Neural cell (in vitro differentiated cells): ENCODE measurements around the gene ROR2. TPM values are rescaled to one million over a fixed set of nuclear protein-coding genes. Genes with fewer than 3 reads are reported as not detected.

Source experiments
- H2AFZ ChIP-seq: fragments of 200-600, 300-800 bp; sonication (generic), shearing (Covaris generic); 2 replicates; pipeline ENCODE4 v1.6.0; 2014; ENCODE audit warnings: low read depth, mild to moderate bottlenecking, antibody characterized with exemption, low read length, moderate library complexity
- H3F3A ChIP-seq: fragments of 200-600 bp; shearing (Covaris generic); 2 replicates; pipeline ENCODE4 v1.6.1; 2016; ENCODE audit warnings: mild to moderate bottlenecking, moderate library complexity, mixed read lengths, antibody characterized with exemption, low read length; ENCODE audit not compliant: insufficient read depth, poor library complexity, severe bottlenecking
- H3K27ac ChIP-seq: fragments of 200-600, 300-800 bp; sonication (generic), shearing (Covaris generic); 2 replicates; pipeline ENCODE4 v1.5.1; 2014; ENCODE audit warnings: mild to moderate bottlenecking, low read length, moderate library complexity
- H3K27me3 ChIP-seq: fragments of 300-800, 200-600 bp; sonication (generic), shearing (Covaris generic); 2 replicates; pipeline ENCODE4 v1.6.0; 2014; ENCODE audit warnings: mild to moderate bottlenecking, low read depth, low read length, moderate library complexity; ENCODE audit not compliant: insufficient read depth
- H3K36me3 ChIP-seq: fragments of 300-800, 200-600 bp; sonication (generic), shearing (Covaris generic); 2 replicates; pipeline ENCODE4 v1.5.1; 2014; ENCODE audit warnings: mild to moderate bottlenecking, antibody characterized with exemption, low read length, moderate library complexity; ENCODE audit not compliant: insufficient read depth
- H3K4me2 ChIP-seq: fragments of 300-800, 200-600 bp; sonication (generic), shearing (Covaris generic); 2 replicates; pipeline ENCODE4 v1.6.0; 2014; ENCODE audit warnings: mild to moderate bottlenecking, low read length
- H3K4me3 ChIP-seq: fragments of 300-800, 200-600 bp; sonication (generic), shearing (Covaris generic); 2 replicates; pipeline ENCODE4 v1.5.1; 2014; ENCODE audit warnings: mild to moderate bottlenecking, low read length, moderate library complexity
- H3K79me2 ChIP-seq: fragments of 200-600 bp; shearing (Covaris generic); replicated peaks from 2 replicates; pipeline ENCODE4 v1.6.0; 2014; ENCODE audit warnings: mild to moderate bottlenecking, low read length, moderate library complexity; ENCODE audit not compliant: insufficient read depth
- H3K9ac ChIP-seq: fragments of 300-800, 200-600 bp; sonication (generic), shearing (Covaris generic); 2 replicates; pipeline ENCODE4 v1.6.1; 2016; ENCODE audit warnings: mild to moderate bottlenecking, low read length, mixed read lengths
- H3K9me2 ChIP-seq: fragments of 200-600 bp; shearing (Covaris generic); 2 replicates; pipeline ENCODE4 v1.6.1; 2016; ENCODE audit warnings: mild to moderate bottlenecking, low read length, mixed read lengths; ENCODE audit not compliant: insufficient read depth
- H3K9me3 ChIP-seq: fragments of 200-600, 300-800 bp; sonication (generic), shearing (Covaris generic); 2 replicates; pipeline ENCODE4 v1.6.1; 2016; ENCODE audit warnings: mild to moderate bottlenecking, mixed run types, low read length, moderate library complexity, mixed read lengths
- H4K20me1 ChIP-seq: fragments of 200-600 bp; shearing (Covaris generic); 2 replicates; pipeline ENCODE4 v1.6.1; 2016; ENCODE audit warnings: mild to moderate bottlenecking, mixed run types; ENCODE audit not compliant: insufficient read depth
- EP300 ChIP-seq: fragments of 450-650 bp; conservative IDR thresholded peaks from 2 replicates; pipeline ENCODE4 v1.6.1; 2014; ENCODE audit warnings: antibody characterized with exemption, mild to moderate bottlenecking, moderate library complexity; ENCODE audit not compliant: poor library complexity, severe bottlenecking
- EZH2 ChIP-seq: fragments of 200-600, 300-800 bp; shearing (Covaris generic), sonication (generic); IDR thresholded peaks from 2 replicates; pipeline ENCODE4 v1.6.1; 2014; ENCODE audit warnings: antibody characterized with exemption, low read length, borderline replicate concordance, mild to moderate bottlenecking; ENCODE audit not compliant: insufficient read depth, poor library complexity, severe bottlenecking
- MXI1 ChIP-seq: fragments of 450-650 bp; conservative IDR thresholded peaks from 2 replicates; pipeline ENCODE4 v1.6.1; 2014; ENCODE audit warnings: antibody characterized with exemption, mild to moderate bottlenecking; ENCODE audit not compliant: poor library complexity, severe bottlenecking
- POLR2AphosphoS5 ChIP-seq: IDR thresholded peaks from 2 replicates; pipeline ENCODE4 v1.6.1; 2012
- RAD21 ChIP-seq: fragments of 450-650 bp; conservative IDR thresholded peaks from 2 replicates; pipeline ENCODE4 v1.6.1; 2014; ENCODE audit warnings: antibody characterized with exemption, mild to moderate bottlenecking, moderate library complexity
- SMC3 ChIP-seq: fragments of 450-650 bp; conservative IDR thresholded peaks from 2 replicates; pipeline ENCODE4 v1.6.1; 2014; ENCODE audit warnings: antibody characterized with exemption, mild to moderate bottlenecking, moderate library complexity; ENCODE audit not compliant: poor library complexity
- TAF1 ChIP-seq: IDR thresholded peaks from 2 replicates; pipeline ENCODE4 v1.6.1; 2012; ENCODE audit warnings: low read depth
- polyA plus RNA-seq: library from polyadenylated mRNA; depleted of rRNA; stranded (reverse); fragments of >200 nt; gene quantifications from 2 replicates; pipeline ENCODE4 v1.2.3, GENCODE V29; 2014
- TF ChIP-seq, protein P1 (sequence below): fragments of 450-650 bp; IDR thresholded peaks from 2 replicates; pipeline ENCODE4 v1.5.1; 2014; ENCODE audit warnings: antibody characterized with exemption, mild to moderate bottlenecking, moderate library complexity; ENCODE audit not compliant: poor library complexity, severe bottlenecking
- TF ChIP-seq, protein P2 (sequence below): IDR thresholded peaks from 2 replicates; pipeline ENCODE4 v1.6.1; 2012; ENCODE audit warnings: borderline replicate concordance

The ROR2 gene
- polyA plus RNA-seq, 1 donor from 2014 or later: 0.33 TPM

DNA sequence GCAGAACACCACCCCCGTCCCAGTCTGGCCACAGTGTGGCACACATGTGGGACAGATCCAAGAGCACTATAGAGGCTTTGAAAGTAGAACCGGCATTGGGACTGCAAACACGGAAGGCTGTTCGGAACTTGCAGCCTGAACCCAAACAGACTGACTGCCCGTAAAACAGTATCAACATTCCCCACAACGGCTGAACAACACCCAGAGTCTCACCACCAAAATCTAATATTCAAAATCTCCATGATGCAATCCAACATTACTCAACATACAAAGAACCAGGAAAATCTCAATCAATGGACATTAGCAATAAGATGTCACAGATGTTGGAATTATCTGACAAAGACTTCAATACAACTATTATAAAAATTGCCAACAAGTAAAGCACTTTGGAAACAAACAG is 82.3 kb downstream of the ROR2 start:
- no peaks in the 10 kb centered on the region for H3K79me2 ChIP-seq
- H3K9me3 ChIP-seq: no peaks in the 10 kb centered on the region
- H2AFZ ChIP-seq: no peak overlapping the region
- no peak overlapping the region for H3K4me2 ChIP-seq
- H3K4me3 ChIP-seq: no peak overlapping the region
- no peak overlapping the region for H3K27ac ChIP-seq
- H3K9me2 ChIP-seq: no peaks in the 10 kb centered on the region
- no peaks in the 10 kb centered on the region for H3F3A ChIP-seq
- H4K20me1 ChIP-seq: no peaks in the 10 kb centered on the region
- TF ChIP-seq, protein P1, sequence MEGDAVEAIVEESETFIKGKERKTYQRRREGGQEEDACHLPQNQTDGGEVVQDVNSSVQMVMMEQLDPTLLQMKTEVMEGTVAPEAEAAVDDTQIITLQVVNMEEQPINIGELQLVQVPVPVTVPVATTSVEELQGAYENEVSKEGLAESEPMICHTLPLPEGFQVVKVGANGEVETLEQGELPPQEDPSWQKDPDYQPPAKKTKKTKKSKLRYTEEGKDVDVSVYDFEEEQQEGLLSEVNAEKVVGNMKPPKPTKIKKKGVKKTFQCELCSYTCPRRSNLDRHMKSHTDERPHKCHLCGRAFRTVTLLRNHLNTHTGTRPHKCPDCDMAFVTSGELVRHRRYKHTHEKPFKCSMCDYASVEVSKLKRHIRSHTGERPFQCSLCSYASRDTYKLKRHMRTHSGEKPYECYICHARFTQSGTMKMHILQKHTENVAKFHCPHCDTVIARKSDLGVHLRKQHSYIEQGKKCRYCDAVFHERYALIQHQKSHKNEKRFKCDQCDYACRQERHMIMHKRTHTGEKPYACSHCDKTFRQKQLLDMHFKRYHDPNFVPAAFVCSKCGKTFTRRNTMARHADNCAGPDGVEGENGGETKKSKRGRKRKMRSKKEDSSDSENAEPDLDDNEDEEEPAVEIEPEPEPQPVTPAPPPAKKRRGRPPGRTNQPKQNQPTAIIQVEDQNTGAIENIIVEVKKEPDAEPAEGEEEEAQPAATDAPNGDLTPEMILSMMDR: no peak
- TF ChIP-seq SMC3: no peak
- no peak for TF ChIP-seq EP300
- TF ChIP-seq, protein P2, sequence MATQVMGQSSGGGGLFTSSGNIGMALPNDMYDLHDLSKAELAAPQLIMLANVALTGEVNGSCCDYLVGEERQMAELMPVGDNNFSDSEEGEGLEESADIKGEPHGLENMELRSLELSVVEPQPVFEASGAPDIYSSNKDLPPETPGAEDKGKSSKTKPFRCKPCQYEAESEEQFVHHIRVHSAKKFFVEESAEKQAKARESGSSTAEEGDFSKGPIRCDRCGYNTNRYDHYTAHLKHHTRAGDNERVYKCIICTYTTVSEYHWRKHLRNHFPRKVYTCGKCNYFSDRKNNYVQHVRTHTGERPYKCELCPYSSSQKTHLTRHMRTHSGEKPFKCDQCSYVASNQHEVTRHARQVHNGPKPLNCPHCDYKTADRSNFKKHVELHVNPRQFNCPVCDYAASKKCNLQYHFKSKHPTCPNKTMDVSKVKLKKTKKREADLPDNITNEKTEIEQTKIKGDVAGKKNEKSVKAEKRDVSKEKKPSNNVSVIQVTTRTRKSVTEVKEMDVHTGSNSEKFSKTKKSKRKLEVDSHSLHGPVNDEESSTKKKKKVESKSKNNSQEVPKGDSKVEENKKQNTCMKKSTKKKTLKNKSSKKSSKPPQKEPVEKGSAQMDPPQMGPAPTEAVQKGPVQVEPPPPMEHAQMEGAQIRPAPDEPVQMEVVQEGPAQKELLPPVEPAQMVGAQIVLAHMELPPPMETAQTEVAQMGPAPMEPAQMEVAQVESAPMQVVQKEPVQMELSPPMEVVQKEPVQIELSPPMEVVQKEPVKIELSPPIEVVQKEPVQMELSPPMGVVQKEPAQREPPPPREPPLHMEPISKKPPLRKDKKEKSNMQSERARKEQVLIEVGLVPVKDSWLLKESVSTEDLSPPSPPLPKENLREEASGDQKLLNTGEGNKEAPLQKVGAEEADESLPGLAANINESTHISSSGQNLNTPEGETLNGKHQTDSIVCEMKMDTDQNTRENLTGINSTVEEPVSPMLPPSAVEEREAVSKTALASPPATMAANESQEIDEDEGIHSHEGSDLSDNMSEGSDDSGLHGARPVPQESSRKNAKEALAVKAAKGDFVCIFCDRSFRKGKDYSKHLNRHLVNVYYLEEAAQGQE: no peak
- TF ChIP-seq POLR2AphosphoS5: no peak
- no peak for TF ChIP-seq MXI1
- TF ChIP-seq EZH2: no peak
- TF ChIP-seq RAD21: no peak
- no peak for TF ChIP-seq TAF1
- no peak overlapping the region for H3K9ac ChIP-seq
- no peaks in the 10 kb centered on the region for H3K27me3 ChIP-seq
- H3K36me3 ChIP-seq: no peaks in the 10 kb centered on the region

DNA sequence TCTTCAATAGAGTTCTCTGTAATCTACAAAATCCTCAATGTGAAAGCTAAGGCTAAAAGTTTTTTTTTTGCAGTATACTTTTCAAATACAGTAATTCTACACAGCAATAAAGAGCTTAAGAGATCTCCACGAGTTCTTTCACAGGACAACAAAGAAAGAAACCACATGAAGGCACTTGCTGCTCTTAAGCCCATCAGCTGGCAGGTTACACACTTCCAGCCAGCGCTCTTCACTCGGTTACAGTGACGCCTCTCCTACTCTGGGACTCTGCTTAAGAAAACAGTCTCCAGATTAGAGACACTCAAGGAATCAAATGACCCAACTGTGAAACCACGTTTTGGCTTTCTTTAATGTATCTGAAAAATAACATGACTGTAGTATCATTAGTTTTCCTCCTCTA is 85.0 kb downstream of the ROR2 start:
- H4K20me1 ChIP-seq: no peaks in the 10 kb centered on the region
- H2AFZ ChIP-seq: no peak overlapping the region

DNA sequence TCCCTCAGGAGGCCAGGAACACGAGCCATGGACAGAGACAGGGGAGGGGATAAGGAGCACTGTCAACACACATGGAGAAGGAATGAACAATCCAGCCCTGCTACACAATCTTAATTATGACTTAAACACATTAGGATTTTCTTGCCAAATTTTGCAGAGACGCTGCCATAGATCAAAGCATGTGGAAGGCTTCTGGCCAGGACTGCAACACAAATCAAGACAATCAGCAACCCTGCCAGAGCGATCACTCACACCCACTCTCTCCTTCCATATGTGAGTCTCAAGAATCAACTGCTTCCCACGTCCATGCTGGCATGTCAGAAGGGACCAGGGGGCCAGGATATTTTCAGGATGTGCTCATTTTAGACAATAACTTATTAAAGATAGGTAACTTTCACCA is 85.6 kb downstream of the ROR2 start:
- Histone ChIP-seq H3F3A (no peaks in the 10 kb centered on the region), H3K9ac (no peak overlapping the region), H3K9me2 (no peaks in the 10 kb centered on the region), H3K27me3 (no peaks in the 10 kb centered on the region), H3K9me3 (no peaks in the 10 kb centered on the region), H3K4me2 (no peak overlapping the region), H3K79me2 (no peaks in the 10 kb centered on the region), H3K36me3 (no peaks in the 10 kb centered on the region), H4K20me1 (no peaks in the 10 kb centered on the region), H2AFZ (no peak overlapping the region), H3K27ac (no peak overlapping the region), H3K4me3 (no peak overlapping the region)
- TF ChIP-seq EZH2 (no peak), TAF1 (no peak), SMC3 (no peak), RAD21 (no peak), MXI1 (no peak), EP300 (no peak), POLR2AphosphoS5 (no peak)
- TF ChIP-seq, protein P1: no peak
- TF ChIP-seq, protein P2: no peak

More for the DNA sequence above, 85.0 kb downstream of the ROR2 start:
- Histone ChIP-seq H3K9me2 (no peaks in the 10 kb centered on the region), H3F3A (no peaks in the 10 kb centered on the region), H3K27ac (no peak overlapping the region), H3K4me2 (no peak overlapping the region), H3K79me2 (no peaks in the 10 kb centered on the region), H3K4me3 (no peak overlapping the region), H3K9me3 (no peaks in the 10 kb centered on the region), H3K9ac (no peak overlapping the region), H3K27me3 (no peaks in the 10 kb centered on the region), H3K36me3 (no peaks in the 10 kb centered on the region)
- no peak for TF ChIP-seq EP300
